K562 (cell line): ENCODE data around the gene SIRT5. TPM values are rescaled to one million over a fixed set of nuclear protein-coding genes. Genes with fewer than 3 reads are reported as not detected.

Experiments used
- C11orf30 ChIP-seq: fragments of 450-650 bp; IDR thresholded peaks from 2 replicates; pipeline ENCODE4 v1.6.1; 2016; ENCODE audit warnings: low read depth, mild to moderate bottlenecking
- CHCHD3 ChIP-seq: fragments of 250-450 bp; sonication (Bioruptor Pico); IDR thresholded peaks from 2 replicates; pipeline ENCODE4 v2.1.2; 2022; ENCODE audit warnings: mild to moderate bottlenecking
- CTBP1 ChIP-seq: fragments of 450-650 bp; IDR thresholded peaks from 2 replicates; pipeline ENCODE4 v1.6.1; 2016; ENCODE audit warnings: borderline replicate concordance
- FOXJ2 ChIP-seq: fragments of 200-800 bp; sonication (Bioruptor generic); IDR thresholded peaks from 2 replicates; pipeline ENCODE4 v1.6.1; 2016; ENCODE audit warnings: missing genetic modification characterization, missing compliant biosample characterization
- MBD2 ChIP-seq: sonication (generic); IDR thresholded peaks from 2 replicates; pipeline ENCODE4 v1.6.1; 2016; ENCODE audit warnings: low read depth, borderline replicate concordance
- PKNOX1 ChIP-seq: fragments of 450-650 bp; IDR thresholded peaks from 2 replicates; pipeline ENCODE4 v1.6.1; 2016
- RBBP5 ChIP-seq: fragments of 200-600 bp; sonication (generic); IDR thresholded peaks from 2 replicates; pipeline ENCODE4 v1.6.1; 2012; ENCODE audit warnings: borderline replicate concordance, mild to moderate bottlenecking, low read length, control low read depth, inconsistent platforms; ENCODE audit not compliant: insufficient read depth, poor library complexity, severe bottlenecking
- TAF1 ChIP-seq: IDR thresholded peaks from 2 replicates; pipeline ENCODE4 v1.6.1; 2011; ENCODE audit warnings: mild to moderate bottlenecking, low read length, moderate library complexity; ENCODE audit not compliant: insufficient read depth, control insufficient read depth, severe bottlenecking; ENCODE audit errors: extremely low read depth
- YY1 ChIP-seq, 3 experiments: IDR thresholded peaks; 2 replicates each; pipeline ENCODE4 v1.6.1; 2011; ENCODE audit warnings: low read length in 2 of 3, mild to moderate bottlenecking in 2 of 3, moderate library complexity in 2 of 3, borderline replicate concordance in 1 of 3, control low read depth in 1 of 3, low read depth in 1 of 3; ENCODE audit not compliant: insufficient read depth in 3 of 3, insufficient replicate concordance in 2 of 3, control insufficient read depth in 1 of 3, insufficient read length in 1 of 3; ENCODE audit errors: extremely low read depth in 1 of 3
- ZBTB7A ChIP-seq: IDR thresholded peaks from 2 replicates; pipeline ENCODE4 v1.6.1; 2011; ENCODE audit warnings: low read depth, mild to moderate bottlenecking, low read length, moderate library complexity, borderline replicate concordance; ENCODE audit not compliant: control insufficient read depth
- ZNF224 ChIP-seq: sonication (generic); formaldehyde crosslinking; IDR thresholded peaks from 2 replicates; pipeline ENCODE4 v1.8.0; 2022; ENCODE audit warnings: mild to moderate bottlenecking, missing genetic modification reagents
- ZNF407 ChIP-seq: fragments of 450-650 bp; IDR thresholded peaks from 2 replicates; pipeline ENCODE4 v1.6.1; 2016; ENCODE audit warnings: low read depth
- ZNF75A ChIP-seq: fragments of 450-650 bp; formaldehyde crosslinking; IDR thresholded peaks from 2 replicates; pipeline ENCODE4 v1.4.0; 2020; ENCODE audit warnings: mild to moderate bottlenecking
- polyA plus RNA-seq, 8 experiments: library from polyadenylated mRNA; depleted of rRNA in 4 of 8; stranded (reverse) in 5 of 8; unstranded in 3 of 8; fragments of >200 nt; fragmentation: Nextera tagmentation in 2 of 8; fragmentation: Illumina TruSeq in 1 of 8; extraction: Ambion mirVana in 2 of 8; extraction: Trizol in 1 of 8; gene quantifications; 2 replicates each; pipeline versions ENCODE4 v1.2.1 to v1.2.3, GENCODE V29; 2011 to 2014; ENCODE audit warnings: inconsistent platforms in 1 of 8, missing spikeins in 1 of 8
- total RNA-seq, 7 experiments: library from RNA; depleted of rRNA in 6 of 7; stranded (reverse); fragments of >200 nt in 6 of 7; fragmentation: Illumina TruSeq in 2 of 7; extraction: Trizol in 2 of 7; gene quantifications; 2 replicates each; pipeline versions ENCODE4 v1.2.1 to v1.2.3, GENCODE V29; 2011 to 2021; ENCODE audit warnings: low replicate concordance in 1 of 7
- TF ChIP-seq, protein P1 (sequence below): sonication (generic); formaldehyde crosslinking; IDR thresholded peaks from 2 replicates; pipeline ENCODE4 v1.4.0; 2020; ENCODE audit warnings: mild to moderate bottlenecking, missing genetic modification reagents

Gene SIRT5
- total and polyA plus RNA-seq, 9 of the 15 experiments (the other 6 are each of a cell fraction or from before 2014, with no cell fraction given), result 2.1 to 15.7 (median 11.4) TPM

DNA sequence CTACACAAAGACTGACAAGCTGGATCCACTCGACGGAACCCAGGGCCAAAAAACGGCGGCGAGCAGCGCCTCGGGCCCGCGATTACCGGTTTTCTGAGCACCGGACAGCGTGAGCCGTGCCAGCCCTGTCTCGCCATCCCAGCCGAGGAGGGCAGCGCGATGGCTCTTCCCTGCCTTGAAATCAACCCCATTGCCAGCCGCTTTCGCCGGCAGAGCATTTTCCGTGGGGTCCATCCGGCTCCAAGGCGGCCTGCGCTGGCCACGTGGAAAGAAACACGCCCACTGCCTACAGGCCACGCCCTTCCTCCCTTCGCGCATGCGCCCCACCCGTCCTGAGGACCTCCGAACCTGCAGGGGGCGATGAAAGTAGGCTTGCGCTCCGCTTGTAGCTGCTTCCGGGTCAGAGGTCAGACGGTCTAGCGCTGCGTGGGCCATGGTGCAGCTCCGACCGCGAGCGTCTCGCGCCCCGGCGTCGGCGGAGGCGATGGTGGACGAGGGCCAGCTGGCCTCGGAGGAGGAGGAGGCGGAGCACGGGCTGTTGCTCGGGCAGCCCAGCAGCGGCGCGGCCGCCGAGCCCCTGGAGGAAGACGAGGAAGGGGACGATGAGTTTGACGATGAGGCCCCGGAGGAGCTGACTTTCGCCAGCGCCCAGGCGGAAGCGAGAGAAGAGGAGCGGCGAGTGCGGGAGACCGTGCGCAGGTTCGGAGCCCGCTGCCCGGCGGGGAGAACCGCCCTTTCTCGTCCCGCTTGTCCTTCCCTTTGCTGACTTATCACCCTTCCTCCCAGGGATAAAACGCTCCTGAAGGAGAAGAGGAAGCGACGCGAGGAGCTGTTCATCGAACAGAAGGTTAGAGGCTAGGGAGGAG lies 40.8 kb downstream of the SIRT5 start, which contains the start of gene NOL7 (continued):
- TF ChIP-seq ZNF407 (peak; percentile 50; the same call in 1 of the 2 replicates), MBD2 (peak; percentile 87), RBBP5 (peak; percentile 98), CTBP1 (peak; percentile 93), ZBTB7A (peak; percentile 47; the same call in 1 of the 2 replicates), ZNF75A (CRISPR knock-in tag) (peak; percentile 13; the same call in 1 of the 2 replicates), FOXJ2 (tag) (peak; percentile 70; the same call in 1 of the 2 replicates), YY1 (IDR thresholded peaks at IDR 0.05; ENCODE audit: borderline replicate concordance in 1 of 3, control insufficient read depth in 1 of 3, extremely low read depth in 1 of 3, insufficient read depth in 3 of 3, insufficient read length in 1 of 3, insufficient replicate concordance in 2 of 3, low read depth in 1 of 3, low read length in 2 of 3) (peak; percentile 34 to 85 (median 81)), TAF1 (peak; percentile 100), ZNF224 (CRISPR knock-in tag) (peak; percentile 70; the same call in 1 of the 2 replicates), PKNOX1 (0 out of 2 replicates have a peak, but pooled peaks have one; percentile 42), C11orf30 (peak; percentile 98), CHCHD3 (CRISPR knock-in tag) (peak; percentile 61; the same call in 1 of the 2 replicates)
- TF ChIP-seq, protein P1, sequence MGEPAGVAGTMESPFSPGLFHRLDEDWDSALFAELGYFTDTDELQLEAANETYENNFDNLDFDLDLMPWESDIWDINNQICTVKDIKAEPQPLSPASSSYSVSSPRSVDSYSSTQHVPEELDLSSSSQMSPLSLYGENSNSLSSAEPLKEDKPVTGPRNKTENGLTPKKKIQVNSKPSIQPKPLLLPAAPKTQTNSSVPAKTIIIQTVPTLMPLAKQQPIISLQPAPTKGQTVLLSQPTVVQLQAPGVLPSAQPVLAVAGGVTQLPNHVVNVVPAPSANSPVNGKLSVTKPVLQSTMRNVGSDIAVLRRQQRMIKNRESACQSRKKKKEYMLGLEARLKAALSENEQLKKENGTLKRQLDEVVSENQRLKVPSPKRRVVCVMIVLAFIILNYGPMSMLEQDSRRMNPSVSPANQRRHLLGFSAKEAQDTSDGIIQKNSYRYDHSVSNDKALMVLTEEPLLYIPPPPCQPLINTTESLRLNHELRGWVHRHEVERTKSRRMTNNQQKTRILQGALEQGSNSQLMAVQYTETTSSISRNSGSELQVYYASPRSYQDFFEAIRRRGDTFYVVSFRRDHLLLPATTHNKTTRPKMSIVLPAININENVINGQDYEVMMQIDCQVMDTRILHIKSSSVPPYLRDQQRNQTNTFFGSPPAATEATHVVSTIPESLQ (CRISPR knock-in tag), result peak; percentile 99
